Endothelial cell (in vitro differentiated cells): Measurements from ENCODE around the gene KIF26A. TPM values are rescaled to one million over a fixed set of nuclear protein-coding genes. Genes with fewer than 3 reads are reported as not detected.

Experiments
- DNase-seq: peaks from one replicate; pipeline ENCODE4 v3.0.0; 2021; ENCODE audit warnings: low spot score
- H3K27ac Mint-ChIP-seq: one replicate; pipeline ENCODE4 v1.8.0; 2021; ENCODE audit warnings: mixed read lengths, inconsistent platforms; ENCODE audit not compliant: unreplicated experiment
- H3K27me3 Mint-ChIP-seq: one replicate; pipeline ENCODE4 v1.8.0; 2021; ENCODE audit warnings: mild to moderate bottlenecking, moderate library complexity, mixed read lengths, inconsistent platforms; ENCODE audit not compliant: unreplicated experiment
- H3K36me3 Mint-ChIP-seq: one replicate; pipeline ENCODE4 v1.8.0; 2021; ENCODE audit warnings: mild to moderate bottlenecking, low read depth, mixed read lengths, inconsistent platforms; ENCODE audit not compliant: unreplicated experiment
- H3K4me1 Mint-ChIP-seq: one replicate; pipeline ENCODE4 v1.8.0; 2021; ENCODE audit warnings: mild to moderate bottlenecking, mixed read lengths, inconsistent platforms; ENCODE audit not compliant: unreplicated experiment
- H3K4me3 Mint-ChIP-seq: one replicate; pipeline ENCODE4 v1.8.0; 2021; ENCODE audit warnings: mild to moderate bottlenecking, mixed read lengths, inconsistent platforms; ENCODE audit not compliant: unreplicated experiment
- H3K9me3 Mint-ChIP-seq: one replicate; pipeline ENCODE4 v1.8.0; 2021; ENCODE audit warnings: mixed read lengths, inconsistent platforms; ENCODE audit not compliant: unreplicated experiment
- CTCF ChIP-seq: fragments of 200-600 bp; sonication (generic); IDR thresholded peaks from one replicate; pipeline ENCODE4 v1.5.0; 2021; ENCODE audit warnings: antibody characterized with exemption; ENCODE audit not compliant: unreplicated experiment
- total RNA-seq: library from RNA; stranded (reverse); fragmentation: NEBNext Ultra II Directional; extraction: Animal tissue kit (Norgen Biotek cat#: 25700); gene quantifications from one replicate; pipeline ENCODE4 v1.2.1, GENCODE V29; 2021; ENCODE audit not compliant: unreplicated experiment

KIF26A gene
- total RNA-seq, 1 donor from 2014 or later, result 96.9 TPM

- Mint-ChIP-seq H3K9me3 (no peaks in the 10 kb centered on the region), H3K4me1 (peaks cover 7% of the 10 kb centered on the region), H3K27ac (no peak overlapping the region), H3K4me3 (no peak overlapping the region), H3K36me3 (peaks cover 8% of the 10 kb centered on the region), H3K27me3 (peaks cover 7% of the 10 kb centered on the region)
- TF ChIP-seq CTCF, result no peak
- DNase-seq, result no peak
These were observed 30.8 kb downstream of the KIF26A start for GRCh38 chr14:104169005-104169698.

GRCh38 chr14:104169699-104170479, 31.5 kb downstream of the KIF26A start:
- Mint-ChIP-seq H3K4me3 (peak overlapping the region; percentile 21), H3K9me3 (no peaks in the 10 kb centered on the region), H3K36me3 (peaks cover 8% of the 10 kb centered on the region), H3K27ac (peak overlapping the region; percentile 48), H3K4me1 (peaks cover 7% of the 10 kb centered on the region), H3K27me3 (peaks cover 7% of the 10 kb centered on the region)
- TF ChIP-seq CTCF, result no peak
- DNase-seq, result no peak

- Mint-ChIP-seq H3K9me3 (no peaks in the 10 kb centered on the region), H3K36me3 (peaks cover 8% of the 10 kb centered on the region), H3K27me3 (peaks cover 7% of the 10 kb centered on the region), H3K4me3 (no peak overlapping the region), H3K27ac (no peak overlapping the region), H3K4me1 (peaks cover 7% of the 10 kb centered on the region)
- DNase-seq, result no peak
- no peak for TF ChIP-seq CTCF
These were observed 32.8 kb downstream of the KIF26A start for GRCh38 chr14:104171029-104171697.

GRCh38 chr14:104171895-104172294, 33.5 kb downstream of the KIF26A start:
- H3K4me3 Mint-ChIP-seq, result no peak overlapping the region
- peaks cover 7% of the 10 kb centered on the region for H3K4me1 Mint-ChIP-seq
- no peak overlapping the region for H3K27ac Mint-ChIP-seq
- no peak for DNase-seq
- peaks cover 7% of the 10 kb centered on the region for H3K27me3 Mint-ChIP-seq
- no peak for TF ChIP-seq CTCF
- H3K9me3 Mint-ChIP-seq, result no peaks in the 10 kb centered on the region
- H3K36me3 Mint-ChIP-seq, result peaks cover 8% of the 10 kb centered on the region

GRCh38 chr14:104172349-104172748, 34.0 kb downstream of the KIF26A start:
- H3K4me3 Mint-ChIP-seq, result no peak overlapping the region
- H3K27me3 Mint-ChIP-seq, result peaks cover 7% of the 10 kb centered on the region
- peaks cover 8% of the 10 kb centered on the region for H3K36me3 Mint-ChIP-seq
- no peaks in the 10 kb centered on the region for H3K9me3 Mint-ChIP-seq
- H3K27ac Mint-ChIP-seq, result peak overlapping the region; percentile 13
- peaks cover 7% of the 10 kb centered on the region for H3K4me1 Mint-ChIP-seq
- no peak for TF ChIP-seq CTCF
- no peak for DNase-seq
